HG03159 (cell line): ENCODE measurements around the gene AHCYL2.
"Not testable (repeated sequence)": the region's sequence is repeated elsewhere in the genome, so short reads cannot be mapped to it uniquely, and the experiment has no call there.

ENCODE experiments used
- ATAC-seq: cut with Tn5 transposase; IDR thresholded peaks from one replicate; pipeline ENCODE4 v1.9.1; 2021; ENCODE audit warnings: mild to moderate bottlenecking, moderate library complexity; ENCODE audit not compliant: unreplicated experiment

Gene AHCYL2

DNA sequence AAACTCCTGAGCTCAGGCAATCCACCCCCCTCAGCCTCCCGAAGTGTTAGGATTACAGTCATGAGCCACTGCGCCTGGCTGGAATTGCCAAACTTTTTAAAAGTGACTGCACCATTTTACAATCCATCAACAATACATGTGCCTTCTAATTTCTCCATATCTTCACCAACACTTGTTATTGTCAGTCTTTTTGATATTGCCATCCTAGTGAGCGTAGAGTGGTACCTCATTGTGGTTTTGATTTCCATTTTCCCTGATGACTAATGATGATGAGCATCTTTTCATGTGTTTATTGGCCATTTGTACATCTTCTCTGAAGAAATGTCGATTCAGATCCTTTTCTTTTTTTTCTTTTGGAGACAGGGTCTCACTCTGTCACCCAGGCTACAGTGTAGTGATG is 187.7 kb downstream of the AHCYL2 start:
- ATAC-seq = no peak

DNA sequence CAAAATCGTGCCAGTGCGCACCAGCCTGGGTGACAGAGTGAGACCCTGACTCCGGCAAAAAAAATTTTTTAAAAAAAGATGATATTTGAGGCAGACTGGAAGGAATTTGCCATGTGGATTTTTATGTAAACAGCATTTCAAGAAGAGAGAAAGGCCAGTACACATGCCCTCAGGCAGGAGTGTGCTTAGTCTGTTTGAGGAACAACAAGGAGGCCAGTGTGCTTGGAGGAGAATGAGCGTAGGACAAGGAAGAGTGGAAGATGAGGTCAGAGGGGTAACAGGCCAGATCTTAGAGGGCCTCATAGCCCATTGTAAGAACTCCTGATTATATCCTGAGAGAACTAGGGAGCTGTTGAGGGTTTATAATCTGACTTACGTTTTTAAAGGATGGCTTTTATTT is 192.2 kb downstream of the AHCYL2 start:
- ATAC-seq = no peak

DNA sequence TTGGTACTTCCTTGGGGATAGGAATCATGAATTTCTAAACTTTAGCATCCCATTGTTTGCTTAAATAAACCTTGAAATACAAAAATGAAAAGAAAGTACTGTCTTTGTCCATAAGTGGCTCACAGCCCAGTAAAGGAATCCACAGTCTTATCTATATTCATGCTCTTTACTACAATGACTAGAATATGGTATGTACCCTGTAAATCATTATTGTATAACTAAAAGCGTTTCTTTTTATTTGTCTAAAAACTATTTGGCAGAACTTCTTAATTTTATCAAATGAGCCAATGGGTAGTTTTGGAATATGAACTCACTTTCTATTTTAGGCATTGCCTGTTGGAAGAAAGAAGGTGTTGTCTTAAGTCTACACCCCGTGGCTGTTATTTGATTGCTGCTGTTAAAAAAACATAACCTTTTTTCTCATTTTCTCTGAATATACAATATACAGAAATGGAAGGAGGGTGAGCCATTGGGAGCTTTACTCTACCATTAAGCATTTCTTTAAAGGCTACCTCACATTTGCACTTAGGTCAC is 197.0 kb downstream of the AHCYL2 start:
- no peak for ATAC-seq

DNA sequence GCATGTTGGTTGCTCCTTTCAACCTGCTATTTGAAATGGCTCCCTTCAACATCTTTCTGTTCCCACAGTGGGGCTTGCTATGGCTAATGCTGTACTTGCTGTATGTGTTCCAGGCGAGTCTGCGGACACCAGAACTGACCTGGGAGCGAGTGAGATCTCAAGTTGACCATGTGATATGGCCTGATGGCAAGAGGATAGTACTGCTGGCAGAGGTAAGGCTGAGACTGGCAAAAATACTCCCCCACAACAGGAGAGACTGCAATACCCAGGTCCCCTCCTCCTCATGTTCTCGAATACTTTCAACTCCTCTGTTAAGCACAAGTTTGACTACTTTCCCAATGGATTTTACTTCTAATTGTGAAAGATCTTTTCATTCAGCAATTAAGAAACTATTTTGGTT is 197.9 kb downstream of the AHCYL2 start:
- ATAC-seq = no peak

DNA sequence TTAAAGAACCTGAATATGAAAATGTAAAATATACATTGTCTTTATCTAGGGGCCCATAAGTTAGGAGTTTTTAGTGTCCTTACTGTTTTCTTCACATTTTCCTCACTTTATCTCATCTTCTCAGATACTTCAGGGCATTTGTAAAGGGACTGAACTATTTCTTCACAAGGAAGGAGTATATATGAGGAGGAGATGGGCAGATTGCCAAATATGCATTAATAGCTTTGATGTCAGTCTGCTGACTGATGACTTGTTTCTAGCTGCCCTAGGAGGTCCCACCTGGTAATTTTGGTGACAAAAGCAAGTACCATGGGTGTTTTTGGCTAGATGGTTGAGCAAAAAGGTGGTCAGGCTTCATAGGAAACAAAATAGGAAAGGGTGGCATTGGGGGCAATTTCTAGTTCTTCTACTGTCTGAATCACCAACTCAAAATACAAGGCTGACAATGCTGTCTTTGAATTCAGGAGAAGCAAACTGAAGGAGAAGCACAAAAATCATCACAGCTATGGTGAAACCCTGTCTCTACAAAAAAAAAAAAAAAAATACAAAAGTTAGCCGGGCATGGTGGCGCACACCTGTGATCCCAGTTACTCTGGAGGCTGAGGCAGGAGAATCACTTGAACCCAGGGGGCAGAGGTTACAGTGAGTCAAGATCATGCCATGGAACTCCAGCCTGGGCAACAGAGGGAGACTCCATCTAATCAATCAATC is 199.0 kb downstream of the AHCYL2 start:
- ATAC-seq = no peak

DNA sequence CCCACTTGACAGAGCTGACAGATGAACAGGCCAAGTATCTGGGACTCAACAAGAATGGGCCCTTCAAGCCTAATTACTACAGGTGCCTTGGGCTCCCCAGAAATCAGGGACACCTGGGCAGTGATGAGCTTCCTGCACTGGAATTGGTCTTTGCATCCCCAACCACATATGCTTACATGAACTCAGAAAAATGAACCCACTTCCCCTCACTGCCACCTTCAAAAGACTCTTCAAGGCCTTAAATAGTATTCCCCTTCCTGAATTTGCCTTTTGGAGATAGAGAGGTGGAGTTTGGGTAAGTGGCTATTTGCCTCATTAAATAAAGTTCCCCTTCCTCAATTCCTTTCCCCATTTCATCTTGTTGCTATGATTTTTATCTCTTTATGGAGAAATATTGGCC is 201.7 kb downstream of the AHCYL2 start:
- no peak for ATAC-seq

DNA sequence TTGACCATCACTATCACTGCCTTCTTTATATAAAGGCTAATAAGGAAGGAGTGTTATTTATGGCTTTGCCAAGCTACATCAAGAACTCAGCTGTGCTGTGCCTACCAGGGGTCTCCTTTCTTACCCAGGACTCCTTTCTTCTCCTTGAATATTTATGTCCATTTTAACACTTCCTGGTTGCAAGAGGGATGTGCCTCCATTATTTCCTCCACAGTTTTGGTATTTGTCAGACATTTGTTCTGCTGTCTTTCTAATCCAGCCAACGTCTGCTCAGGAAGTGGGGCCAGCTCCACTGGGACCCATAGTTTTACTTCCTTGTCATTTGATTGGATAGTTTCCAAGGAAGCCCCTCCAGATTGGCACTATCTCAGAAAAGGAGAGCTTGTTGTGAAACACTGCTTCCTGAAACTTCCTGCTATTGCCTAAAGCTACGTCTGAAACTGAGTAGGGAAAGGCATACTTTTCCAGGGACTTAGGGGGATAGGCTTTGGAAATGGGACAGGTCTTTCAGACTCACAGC is 202.8 kb downstream of the AHCYL2 start:
- no peak for ATAC-seq

DNA sequence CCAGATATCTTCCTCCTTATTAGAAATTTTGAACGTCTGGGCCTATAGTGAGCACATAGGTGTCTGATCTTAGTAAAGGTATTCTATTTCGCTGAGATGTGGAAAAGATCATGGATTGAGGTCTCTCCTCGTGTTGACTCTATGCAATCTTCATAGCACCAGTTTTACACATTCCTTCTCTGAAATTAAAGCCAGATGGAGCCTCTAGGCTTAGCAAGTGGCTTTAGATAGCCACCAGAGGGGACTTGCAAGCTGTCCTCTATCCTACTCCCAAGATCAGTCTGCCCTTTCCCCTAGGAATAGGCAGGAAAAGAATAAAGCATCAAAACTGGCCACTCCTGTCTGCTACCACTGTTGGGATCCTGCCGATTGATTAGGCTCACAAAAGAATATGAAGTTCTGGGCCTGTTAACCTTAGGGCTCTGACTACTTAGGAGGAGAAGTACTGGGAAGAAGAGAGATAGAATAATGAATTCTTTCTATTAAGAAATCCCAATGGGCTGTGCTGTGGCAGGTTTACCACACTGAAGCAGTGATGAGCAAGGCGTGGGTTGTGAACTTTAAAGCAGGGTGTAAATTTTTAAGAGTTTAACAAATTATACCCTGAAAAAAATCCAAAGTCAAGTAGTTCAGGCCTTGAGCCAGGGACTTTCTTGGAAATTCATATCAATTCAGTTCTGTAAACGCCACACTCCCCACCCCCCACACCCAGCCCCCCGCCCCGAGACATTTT is 207.2 kb downstream of the AHCYL2 start:
- ATAC-seq = no peak

DNA sequence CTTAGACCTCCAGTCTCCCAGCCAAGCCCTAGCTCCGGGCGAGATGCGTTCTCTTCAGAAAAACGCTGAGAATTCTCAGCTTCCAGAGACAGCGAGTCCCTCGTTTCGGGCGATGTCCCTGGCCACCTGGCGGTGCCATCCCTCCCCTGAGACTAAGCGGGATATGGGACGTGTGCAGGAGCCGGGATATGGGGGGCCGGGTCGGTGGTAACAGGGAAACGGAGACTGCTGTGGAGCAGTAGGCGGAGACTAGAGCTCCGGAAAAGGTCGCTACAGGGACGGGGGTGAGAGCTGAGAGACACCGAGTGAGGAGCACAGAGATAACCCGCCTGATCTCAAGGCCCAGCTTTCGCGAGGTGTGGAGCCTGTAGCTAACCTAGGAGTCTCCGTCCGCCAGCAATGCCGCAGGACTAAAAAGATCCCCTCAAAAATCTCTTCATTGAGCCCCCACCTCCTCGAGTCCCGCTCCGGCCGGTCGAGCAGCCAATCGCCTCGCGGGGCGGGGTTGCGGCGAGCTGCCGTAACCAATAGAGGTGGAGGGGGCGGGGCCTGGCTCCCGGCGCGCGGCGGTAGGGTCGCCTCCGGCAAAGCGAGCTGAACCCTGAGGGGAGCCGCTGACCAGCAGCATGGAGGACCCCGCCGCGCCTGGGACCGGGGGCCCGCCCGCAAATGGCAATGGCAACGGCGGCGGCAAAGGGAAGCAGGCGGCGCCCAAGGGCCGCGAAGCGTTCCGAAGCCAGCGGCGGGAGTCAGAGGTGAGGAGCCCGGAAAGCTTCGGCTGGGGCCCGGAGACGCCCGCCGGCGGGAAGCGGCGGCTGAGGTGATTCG is 209.2 kb downstream of the AHCYL2 start, which contains the start of gene STRIP2:
Gene STRIP2 (plus strand): TSS at position 586 of the 828 bp plus-strand sequence. CDS start 41 bp downstream, at position 627.
- ATAC-seq = peak; percentile 94

DNA sequence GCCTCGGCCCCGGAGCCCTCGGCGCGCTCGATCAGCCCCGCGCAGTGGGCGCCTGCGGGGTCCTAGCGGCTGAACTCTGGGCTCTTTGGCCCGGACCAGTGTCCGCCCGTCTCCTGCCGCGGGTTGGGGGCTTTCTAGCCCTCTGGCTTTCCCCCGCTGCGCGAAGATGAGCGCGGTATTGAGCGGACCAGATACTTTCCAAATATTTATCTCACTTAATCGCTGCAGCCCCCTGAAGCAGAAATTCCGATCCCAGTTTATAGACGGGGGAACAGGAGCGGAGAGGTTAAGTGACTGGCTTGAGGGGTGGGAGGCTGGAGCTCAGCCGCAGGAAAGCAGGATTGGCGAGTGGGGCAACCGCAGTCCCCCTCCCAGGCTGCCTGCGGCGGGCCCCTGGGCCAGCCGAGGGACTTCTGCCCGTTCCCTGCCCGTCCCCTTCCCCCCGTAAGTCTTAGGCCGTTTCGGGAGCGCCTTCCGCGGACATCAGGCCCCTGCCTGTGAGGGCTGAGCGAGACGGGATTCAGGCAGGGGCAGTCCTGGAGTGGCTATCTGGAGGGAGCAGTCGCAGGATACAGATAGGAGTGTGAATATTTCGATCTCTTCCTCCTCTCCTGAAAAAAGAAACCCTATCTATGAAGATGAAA is 210.0 kb downstream of the AHCYL2 start:
- ATAC-seq = no peak

DNA sequence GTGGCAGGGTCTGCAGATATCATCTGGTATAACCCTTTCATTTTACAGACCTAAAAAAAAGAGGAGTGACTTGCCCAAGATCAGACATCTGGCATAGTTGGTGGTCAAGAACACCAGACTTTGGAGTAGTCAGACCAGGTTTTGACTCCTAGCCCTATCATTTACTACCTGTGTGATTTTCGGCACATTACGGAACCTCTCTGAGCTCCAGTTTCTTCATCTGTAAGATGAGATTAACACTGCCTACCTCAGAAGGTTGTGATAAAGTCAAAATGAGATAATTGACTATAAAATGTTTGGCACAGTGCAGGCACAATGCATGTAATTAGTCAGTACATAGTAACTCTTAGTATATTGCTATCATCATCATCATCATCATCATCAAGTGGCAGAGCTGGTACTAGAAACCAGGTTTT is 210.6 kb downstream of the AHCYL2 start:
- no peak for ATAC-seq

DNA sequence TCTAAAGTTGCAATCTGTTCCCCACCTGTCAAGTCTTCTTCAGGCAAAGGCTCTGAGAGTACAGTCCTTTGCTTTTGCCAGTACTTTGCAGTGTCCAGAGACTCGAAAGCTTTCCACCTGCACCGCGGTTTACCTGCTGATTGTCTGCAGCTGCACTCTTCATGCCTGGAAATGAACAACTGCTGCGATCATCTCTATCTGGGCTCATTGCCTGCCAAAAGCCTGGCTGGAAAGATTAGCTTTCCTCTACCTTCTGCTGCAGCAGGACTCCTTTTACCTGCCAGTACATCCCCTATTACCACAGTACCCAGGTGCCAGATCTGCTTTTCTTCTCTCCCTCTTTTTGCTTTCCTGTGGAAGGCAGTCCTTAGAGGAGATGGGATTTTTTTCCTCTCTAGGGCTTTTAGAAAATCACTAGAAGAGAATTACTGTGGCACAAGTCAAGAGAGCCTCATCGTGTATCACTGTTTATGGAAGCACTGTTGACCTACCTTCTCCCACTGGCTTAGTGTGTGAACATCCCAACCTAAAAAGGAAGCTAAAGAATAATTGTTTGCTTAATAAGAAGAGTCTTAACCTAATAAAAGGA is 211.6 kb downstream of the AHCYL2 start:
- no peak for ATAC-seq

DNA sequence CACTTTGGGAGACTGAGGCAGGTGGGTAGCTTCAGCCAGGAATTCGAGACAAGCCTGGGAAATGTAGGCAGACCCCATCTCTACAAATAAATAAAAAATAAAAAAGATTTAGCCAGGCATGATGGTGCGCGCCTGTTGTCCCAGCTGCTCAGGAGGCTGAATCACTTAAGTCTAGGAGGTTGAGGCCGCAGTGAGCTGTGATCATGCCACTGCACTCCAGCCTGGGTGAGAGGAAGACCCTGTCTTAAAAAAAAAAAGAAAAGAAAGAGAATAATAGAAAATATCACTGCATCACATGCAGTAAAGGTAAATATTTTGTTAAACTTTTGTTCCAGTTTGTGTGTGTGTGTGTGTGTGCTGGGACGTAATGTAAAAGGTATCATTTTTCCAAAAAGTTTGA is 212.4 kb downstream of the AHCYL2 start:
- no peak for ATAC-seq

DNA sequence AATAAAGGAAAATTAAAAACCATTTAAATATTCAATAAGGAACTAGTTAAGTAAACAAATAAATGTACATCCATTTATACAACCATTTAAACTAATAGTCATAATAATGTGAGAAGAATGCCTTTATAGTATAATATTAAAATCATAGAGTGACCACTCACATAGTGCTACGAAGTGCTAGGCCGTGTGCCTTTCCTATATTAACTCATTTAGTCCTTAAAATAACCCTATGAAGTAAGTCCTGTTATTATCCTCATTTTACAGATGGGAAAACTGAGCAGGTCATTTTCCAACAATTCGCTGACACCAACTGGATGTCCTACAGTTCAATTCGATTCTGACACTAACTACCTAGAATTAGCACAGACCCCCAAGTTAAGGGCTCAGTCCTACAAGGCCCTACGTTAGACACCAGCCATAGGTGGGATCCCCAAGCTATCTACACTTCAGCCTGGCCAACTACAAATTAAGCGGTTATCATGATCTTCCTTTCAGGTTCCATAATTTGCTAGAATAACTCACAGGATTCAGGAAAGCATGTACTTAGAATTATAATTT is 213.5 kb downstream of the AHCYL2 start:
- no peak for ATAC-seq

DNA sequence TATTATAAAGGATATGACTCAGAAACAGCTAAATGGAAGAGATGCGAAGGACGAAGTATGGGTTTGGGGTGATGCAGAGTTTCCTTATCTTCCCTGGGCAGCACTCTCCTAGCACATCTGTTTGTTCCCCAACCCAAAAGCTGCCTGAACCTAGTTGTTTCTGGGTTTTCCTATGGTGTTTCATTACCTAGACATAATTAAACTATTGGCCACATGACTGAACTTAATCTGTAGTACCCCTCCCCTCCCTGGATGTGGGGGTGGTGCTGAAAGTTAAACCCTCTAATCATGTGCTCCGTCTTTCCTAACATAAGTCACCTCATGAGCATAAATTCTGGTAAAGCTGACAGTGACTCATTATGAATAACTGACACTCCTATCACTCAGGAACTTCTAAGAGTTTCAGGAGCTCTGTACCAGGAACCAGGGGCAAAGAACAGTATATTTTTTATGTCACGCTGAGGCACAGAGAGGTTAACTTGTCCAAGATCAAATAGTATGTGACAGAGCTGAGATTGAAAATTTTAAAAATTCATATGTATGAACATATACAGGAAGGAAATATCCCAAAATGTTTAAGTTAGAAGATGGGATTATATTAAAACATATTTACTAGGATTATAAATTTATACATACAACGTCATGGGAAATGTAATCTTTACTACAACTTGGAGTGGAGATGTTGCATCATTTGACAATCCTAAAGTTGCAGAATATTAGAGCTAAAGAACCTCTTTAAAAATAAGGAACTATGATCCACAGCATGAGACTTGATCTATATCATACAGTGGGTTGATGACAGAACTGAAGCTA is 214.2 kb downstream of the AHCYL2 start:
- ATAC-seq = no peak

DNA sequence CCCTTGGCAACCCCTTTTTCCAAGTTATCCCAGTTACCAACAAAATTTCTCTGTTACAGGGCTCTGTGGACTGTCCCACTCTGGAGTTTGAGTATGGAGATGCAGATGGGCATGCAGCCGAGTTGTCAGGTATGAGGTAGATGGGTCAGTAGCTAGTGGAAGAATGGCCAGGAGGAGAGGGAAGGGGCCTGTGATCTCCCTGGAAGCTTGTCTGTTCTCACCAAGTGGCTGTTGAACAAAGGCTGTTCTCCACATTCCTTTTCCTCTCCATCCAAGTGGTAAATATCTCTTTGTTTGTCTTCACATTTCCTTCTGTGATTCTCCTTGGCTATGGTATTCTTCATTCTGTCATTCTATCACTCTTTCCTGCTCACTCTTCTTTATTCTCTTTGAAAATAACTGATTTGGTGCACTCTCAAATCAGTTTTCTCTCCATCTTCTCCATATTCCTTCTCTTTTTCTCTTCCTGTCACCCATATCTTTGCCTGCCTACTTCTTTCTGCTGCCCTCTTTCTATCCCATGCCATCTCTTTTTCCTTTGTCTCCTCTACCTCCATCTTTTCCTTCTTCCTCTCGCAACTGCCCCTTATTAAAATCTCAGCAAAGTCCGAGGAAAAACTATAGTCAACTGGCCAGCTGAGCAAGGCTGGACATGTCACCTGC is 215.3 kb downstream of the AHCYL2 start:
- no peak for ATAC-seq

DNA sequence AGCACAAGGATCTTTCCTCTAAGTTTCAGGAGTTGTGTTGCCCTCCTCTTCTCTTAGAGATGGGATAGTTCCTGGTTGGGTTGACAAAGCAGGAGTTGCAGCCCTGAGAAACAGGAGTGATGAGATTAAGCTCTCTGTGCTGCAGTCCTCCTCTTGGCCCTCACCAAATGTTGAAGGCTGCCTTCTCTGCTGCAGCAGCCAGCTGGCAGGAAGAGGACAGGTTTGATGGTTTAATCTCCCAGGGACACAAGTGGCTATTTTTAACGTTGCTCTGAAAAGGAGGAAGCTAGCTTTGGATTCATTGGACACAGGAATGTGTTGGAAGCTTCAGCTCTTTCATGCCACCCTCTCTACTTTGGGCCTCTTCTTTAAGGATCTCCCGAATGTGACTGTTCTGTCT is 218.8 kb downstream of the AHCYL2 start:
- ATAC-seq = no peak

DNA sequence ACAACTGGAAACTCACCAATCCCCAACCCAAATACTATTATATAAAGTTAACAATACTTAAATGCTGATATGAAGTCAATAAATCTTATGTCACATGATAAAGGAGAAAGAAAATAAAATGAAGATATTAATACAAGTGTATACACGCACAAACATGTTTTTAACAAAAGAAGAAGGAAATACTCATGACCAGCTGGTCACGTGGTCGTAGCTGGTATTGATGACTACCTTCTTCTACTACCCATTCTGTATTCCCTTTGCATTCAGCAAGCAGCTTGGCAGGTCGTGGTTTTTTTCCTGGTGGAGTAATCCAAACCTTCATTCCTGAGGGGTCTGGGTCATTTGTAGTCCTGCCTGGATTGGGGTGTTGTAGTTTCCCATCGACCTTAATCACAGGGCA is 219.9 kb downstream of the AHCYL2 start:
- not testable (repeated sequence) for ATAC-seq
